ENCODE measurements around the gene ST3GAL3.

DNA sequence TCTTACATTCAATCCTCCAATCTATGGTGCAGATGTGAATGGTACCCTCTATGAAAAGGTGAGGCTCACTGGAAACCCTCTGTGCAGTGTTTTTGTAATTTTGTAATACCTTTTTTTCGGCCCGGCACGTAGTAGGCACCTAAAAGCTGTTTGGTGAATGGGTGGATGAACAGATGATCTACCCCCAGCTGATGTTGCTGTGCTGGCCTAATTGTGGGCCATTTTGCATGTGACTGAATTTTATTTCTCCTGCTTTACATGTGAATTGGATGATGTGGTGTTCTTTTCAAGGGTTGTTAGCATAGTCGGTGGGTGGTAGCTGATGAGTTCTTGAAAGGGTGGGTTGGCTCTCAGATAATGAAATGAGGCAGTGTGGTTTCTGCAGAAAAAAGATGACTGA lies 47.0 kb upstream of the ST3GAL3 start:
- TF ChIP-seq POLR2A (IDR thresholded peaks at IDR 0.05; ENCODE audit: extremely low read depth, insufficient read length): no peak
- TF ChIP-seq, protein P1, sequence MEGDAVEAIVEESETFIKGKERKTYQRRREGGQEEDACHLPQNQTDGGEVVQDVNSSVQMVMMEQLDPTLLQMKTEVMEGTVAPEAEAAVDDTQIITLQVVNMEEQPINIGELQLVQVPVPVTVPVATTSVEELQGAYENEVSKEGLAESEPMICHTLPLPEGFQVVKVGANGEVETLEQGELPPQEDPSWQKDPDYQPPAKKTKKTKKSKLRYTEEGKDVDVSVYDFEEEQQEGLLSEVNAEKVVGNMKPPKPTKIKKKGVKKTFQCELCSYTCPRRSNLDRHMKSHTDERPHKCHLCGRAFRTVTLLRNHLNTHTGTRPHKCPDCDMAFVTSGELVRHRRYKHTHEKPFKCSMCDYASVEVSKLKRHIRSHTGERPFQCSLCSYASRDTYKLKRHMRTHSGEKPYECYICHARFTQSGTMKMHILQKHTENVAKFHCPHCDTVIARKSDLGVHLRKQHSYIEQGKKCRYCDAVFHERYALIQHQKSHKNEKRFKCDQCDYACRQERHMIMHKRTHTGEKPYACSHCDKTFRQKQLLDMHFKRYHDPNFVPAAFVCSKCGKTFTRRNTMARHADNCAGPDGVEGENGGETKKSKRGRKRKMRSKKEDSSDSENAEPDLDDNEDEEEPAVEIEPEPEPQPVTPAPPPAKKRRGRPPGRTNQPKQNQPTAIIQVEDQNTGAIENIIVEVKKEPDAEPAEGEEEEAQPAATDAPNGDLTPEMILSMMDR (IDR thresholded peaks at IDR 0.05; ENCODE audit: low read depth, low read length): no peak
- TF ChIP-seq, protein P2, sequence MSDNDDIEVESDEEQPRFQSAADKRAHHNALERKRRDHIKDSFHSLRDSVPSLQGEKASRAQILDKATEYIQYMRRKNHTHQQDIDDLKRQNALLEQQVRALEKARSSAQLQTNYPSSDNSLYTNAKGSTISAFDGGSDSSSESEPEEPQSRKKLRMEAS (IDR thresholded peaks at IDR 0.05; ENCODE audit: low read depth, low read length): no peak
- no peak for TF ChIP-seq MYC (IDR thresholded peaks at IDR 0.05; ENCODE audit: low read depth, low read length)

Data from NB4 (cell line).